GM21360 (cell line): ENCODE data around the gene PCDHA4.
"Not testable (repeated sequence)": the region's sequence is repeated elsewhere in the genome, so short reads cannot be mapped to it uniquely, and the experiment has no call there.

ENCODE experiments used
- ATAC-seq: cut with Tn5 transposase; IDR thresholded peaks from one replicate; pipeline ENCODE4 v1.9.1; 2021; ENCODE audit warnings: mild to moderate bottlenecking, moderate library complexity; ENCODE audit not compliant: unreplicated experiment

The PCDHA4 gene

GRCh38 chr5:140821375-140822280 lies 14.8 kb downstream of the PCDHA4 start, which contains the start of gene PCDHA5:
TSS of gene PCDHA5 (plus strand) at chr5:140821613.
- no peak for ATAC-seq

- no peak for ATAC-seq
Measured at GRCh38 chr5:140822281-140822629, 15.4 kb downstream of the PCDHA4 start.

GRCh38 chr5:140822969-140823368 lies 16.1 kb downstream of the PCDHA4 start:
- ATAC-seq = not testable (repeated sequence)

GRCh38 chr5:140823475-140823874 lies 16.6 kb downstream of the PCDHA4 start:
- no peak for ATAC-seq

- ATAC-seq = no peak
Measured at GRCh38 chr5:140827704-140828361, 21.0 kb downstream of the PCDHA4 start, which contains the start of gene PCDHA6. TSS of gene PCDHA6 (plus strand) at chr5:140827960. CDS start at chr5:140828092, 132 bp downstream.

GRCh38 chr5:140828362-140828737 lies 21.5 kb downstream of the PCDHA4 start:
- ATAC-seq = no peak

- not testable (repeated sequence) for ATAC-seq
Measured at GRCh38 chr5:140829511-140830501, 22.9 kb downstream of the PCDHA4 start.

GRCh38 chr5:140833993-140834392 lies 27.1 kb downstream of the PCDHA4 start, which contains the start of gene PCDHA7:
TSS of gene PCDHA7 (plus strand) at chr5:140834269. CDS start at chr5:140834384, 115 bp downstream.
- no peak for ATAC-seq

GRCh38 chr5:140834439-140835008 lies 27.7 kb downstream of the PCDHA4 start:
- not testable (repeated sequence) for ATAC-seq

GRCh38 chr5:140835622-140836510 lies 29.0 kb downstream of the PCDHA4 start:
- ATAC-seq = no peak

GRCh38 chr5:140840978-140841962 lies 34.4 kb downstream of the PCDHA4 start, which contains the start of gene PCDHA8:
TSS of gene PCDHA8 (plus strand) at chr5:140841187. CDS start at chr5:140841322, 135 bp downstream.
- ATAC-seq = no peak

GRCh38 chr5:140842798-140843733 lies 36.2 kb downstream of the PCDHA4 start:
- no peak for ATAC-seq

GRCh38 chr5:140848139-140849102 lies 41.6 kb downstream of the PCDHA4 start, which contains the start of gene PCDHA9:
TSS of gene PCDHA9 (plus strand) at chr5:140848382. CDS start at chr5:140848496, 114 bp downstream.
- not testable (repeated sequence) for ATAC-seq

GRCh38 chr5:140849831-140850634 lies 43.2 kb downstream of the PCDHA4 start:
- ATAC-seq = not testable (repeated sequence)
